DMS53 treated with DMSO at 0.1 percent for 48 hours (cell line): ENCODE measurements around the gene CPSF4.
"Not testable (repeated sequence)": the region's sequence is repeated elsewhere in the genome, so short reads cannot be mapped to it uniquely, and the experiment has no call there.

Experiments
- DNase-seq: peaks from one replicate; lab custom pipeline; 2025; ENCODE audit not compliant: unreplicated experiment; lab: John Stamatoyannopoulos, UW

The CPSF4 gene

DNA sequence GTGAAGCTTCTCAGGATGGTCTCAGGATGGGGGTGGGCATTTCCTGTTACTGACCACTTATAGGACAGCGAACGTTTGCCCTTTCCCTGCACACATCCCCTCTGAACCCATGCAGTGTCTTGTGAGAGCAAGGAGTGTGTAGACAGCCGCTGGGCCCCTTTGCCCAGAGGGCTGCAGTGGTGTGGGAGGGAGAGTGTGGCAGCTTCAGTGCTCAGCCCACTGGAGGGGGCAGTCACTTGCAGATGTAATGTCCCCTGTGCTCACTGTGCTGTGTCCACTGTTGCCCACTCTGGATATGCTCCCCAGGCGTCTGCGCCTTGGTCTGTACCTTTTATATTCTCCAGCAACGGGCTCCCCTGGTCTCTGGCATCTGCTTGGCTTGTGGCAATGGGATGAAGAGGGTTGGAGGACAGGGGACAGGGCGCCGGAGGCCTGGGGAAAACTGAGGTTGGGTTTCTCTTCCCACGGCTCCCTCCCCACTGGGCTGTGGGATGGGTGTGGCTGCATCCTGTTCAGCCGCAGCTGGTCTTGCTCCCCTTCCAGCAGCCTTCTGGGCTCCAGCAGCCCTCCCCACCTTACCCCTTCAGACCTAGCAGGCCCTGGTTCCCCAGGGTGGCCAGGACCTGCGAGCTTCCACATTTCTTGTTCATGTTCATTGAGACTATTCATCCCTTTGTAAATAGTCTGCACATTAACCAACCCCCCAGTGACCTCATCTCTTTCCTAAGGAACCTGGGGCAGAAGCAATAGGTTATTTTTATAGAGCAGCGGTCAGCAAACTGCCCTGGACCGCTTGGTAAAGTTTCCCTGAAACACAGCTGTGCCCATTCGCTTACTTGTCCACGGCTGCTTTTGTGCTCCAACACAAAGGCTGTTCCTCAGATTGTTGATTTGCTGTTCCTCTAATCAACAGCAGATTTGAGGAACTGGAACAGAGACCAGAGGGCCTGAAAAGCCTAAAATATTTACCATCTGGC lies 40.0 kb downstream of the CPSF4 start:
- DNase-seq = no peak

DNA sequence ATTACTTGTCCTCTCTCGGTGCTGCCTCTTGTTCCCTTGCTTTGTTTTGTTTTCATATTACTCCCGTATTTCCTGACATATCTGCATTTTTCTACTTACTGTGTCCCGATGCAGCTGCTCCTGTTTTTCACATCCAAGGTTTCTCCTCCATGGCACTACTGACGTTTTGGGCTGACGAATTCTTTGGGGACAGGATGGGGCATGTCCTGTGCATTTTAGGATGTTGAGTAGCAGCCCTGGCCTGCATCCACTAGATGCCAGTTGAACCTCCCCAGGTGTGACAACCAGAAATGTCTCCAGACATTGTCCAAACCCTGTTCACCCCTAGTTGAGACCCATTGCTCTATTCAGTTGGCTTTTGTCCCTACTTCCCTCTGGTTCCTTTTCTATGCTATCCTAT lies 46.4 kb downstream of the CPSF4 start:
- no peak for DNase-seq

GRCh38 chr7:99489235-99489634 lies 50.5 kb downstream of the CPSF4 start:
- DNase-seq = no peak

DNA sequence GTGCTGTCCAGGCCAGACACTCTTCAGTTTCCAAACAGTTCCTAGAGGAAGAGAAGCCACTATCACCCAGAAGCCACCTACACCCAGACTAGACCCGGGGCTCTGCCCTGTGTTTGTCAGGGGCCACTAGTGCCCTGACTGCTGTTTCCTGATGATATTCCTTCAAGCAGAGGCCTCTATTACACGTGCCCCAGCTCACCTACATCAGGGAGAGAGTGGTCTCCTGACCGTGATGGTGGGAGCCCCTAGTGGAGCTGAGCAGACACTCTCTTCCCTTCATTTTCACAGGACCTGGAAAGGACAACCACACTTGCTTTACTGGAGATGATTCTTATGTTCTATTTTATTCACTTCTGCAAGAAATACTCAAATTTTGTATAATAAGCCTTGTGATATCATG lies 52.1 kb downstream of the CPSF4 start:
- no peak for DNase-seq

DNA sequence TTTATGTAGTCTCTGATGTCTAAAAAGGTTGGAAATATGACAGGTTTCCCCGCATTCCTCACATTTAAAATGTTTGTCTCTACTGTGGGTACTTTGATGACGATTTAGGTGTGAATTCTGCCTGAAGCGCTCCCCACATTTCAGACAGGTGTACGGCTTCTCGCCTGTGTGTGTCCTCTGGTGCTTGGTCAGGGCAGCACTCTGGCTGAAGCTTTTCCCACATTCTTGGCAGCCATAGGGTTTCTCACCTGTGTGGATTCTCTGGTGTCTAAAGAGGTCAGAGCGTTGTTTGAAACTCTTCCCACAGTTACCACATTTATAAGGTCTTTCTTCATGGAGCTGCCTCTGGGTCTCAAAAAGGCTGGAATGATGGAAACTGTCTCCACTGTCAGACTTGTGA lies 55.1 kb downstream of the CPSF4 start:
- no peak for DNase-seq

DNA sequence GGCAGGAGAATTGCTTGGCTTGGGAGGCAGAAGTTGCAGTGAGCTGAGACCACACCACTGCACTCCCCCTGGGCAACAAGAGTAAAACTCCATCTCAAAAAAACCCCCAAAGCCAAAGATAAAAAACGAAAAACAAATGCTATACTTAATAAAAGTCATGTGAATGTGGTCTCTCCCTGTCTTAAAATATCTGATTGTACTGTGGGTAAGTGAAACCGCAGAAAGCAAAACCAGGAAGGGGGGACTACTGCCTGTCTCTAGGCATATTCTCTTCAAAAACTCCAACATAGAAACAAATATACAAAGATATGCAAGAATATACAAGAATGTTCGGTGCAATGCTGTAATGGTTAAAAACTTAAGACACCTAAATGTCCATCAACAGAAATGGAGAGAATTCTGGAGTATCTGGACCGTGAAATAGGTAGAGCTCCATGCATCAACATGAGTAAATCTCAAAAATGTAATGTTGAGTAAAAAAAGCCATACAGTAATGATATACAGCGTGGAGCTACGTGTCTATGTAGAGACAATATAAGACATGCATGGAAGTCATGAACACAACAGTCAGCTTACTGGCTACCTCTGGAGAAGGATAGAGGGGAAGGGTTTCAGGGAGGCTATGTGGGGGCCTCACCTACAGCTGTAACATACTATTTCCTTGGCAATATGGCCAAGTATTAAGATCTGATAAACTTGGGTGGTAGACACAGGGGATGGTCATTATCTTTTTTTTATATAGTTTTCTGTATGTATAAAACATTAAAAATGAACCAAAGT lies 59.2 kb downstream of the CPSF4 start:
- DNase-seq = no peak

DNA sequence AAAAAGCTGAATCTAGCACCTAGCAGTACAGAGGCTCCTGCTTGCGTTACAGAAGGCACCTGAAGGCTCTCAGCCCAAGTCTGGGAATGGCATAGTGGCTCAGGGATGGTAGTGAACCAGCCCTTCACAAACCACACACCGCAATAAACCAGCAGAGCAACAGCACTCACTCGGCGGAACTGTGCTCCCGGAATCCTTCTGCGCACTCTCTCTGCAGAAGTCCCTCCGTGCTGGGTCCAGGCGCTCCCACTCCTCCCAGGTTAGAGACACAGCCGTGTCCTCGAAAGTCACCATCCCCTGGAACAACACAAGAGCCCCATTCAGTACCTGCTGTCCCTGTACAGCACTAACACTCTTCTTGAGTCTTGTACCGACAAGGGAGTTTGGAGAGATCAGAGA lies 59.8 kb downstream of the CPSF4 start:
- DNase-seq = no peak

DNA sequence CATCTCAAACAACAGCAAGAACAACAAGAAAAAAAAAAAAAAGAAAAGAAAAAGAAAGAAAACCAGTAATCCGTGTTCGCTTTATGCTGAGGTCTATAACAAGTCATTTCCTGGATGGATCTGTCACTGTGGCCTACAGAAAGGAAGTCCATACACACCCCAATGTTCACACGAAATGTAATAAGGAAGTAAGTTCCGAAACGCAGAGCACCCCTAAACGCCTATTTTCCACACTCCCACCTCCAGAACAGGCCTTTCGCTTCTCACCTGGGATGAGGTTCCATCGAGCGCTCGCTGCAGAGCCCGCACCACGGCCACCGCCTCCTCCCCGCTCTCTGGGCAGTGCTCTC lies 60.6 kb downstream of the CPSF4 start:
- DNase-seq = no peak

- peak; percentile 90 for DNase-seq
These were observed 61.2 kb downstream of the CPSF4 start, which contains the start of gene ZNF394 for GRCh38 chr7:99499721-99500636. Gene ZNF394 (minus strand): TSS chr7:99500281. CDS start chr7:99500093, 188 bp downstream.

DNA sequence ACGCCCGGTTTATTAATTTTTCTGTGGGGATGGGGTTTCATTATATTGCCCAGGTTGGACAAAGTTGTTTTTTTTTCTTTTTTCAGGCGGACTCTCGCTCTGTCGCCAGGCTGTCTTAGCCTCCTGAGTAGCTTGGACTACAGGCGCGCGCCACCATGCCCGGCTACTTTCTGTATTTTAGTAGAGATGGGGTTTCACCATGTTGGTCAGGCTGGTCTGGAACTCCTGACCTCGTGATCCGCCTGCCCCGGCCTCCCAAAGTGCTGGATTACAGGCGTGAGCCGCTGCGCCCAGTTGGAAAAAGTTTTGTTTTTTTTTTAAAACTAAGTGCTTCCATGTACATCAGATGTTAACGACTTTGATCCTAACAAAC lies 61.9 kb downstream of the CPSF4 start:
- no peak for DNase-seq

- DNase-seq = not testable (repeated sequence)
These were observed 62.5 kb downstream of the CPSF4 start for GRCh38 chr7:99501236-99501635.

DNA sequence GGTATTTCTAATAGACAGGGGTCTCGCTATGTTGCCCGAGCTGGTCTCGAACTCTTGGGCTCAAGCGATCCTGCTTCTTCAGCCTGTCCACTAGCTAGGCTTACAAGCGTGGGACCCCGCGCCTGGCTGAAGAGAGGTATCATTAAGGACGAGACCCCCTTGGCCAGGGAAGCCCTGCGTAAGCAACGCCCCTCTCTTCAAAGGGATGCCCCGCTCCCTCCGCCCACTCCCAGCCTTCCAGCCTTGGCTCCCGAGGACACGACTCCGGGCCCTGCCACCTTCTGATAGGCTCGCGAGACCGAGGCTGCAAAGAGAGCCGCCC lies 65.5 kb downstream of the CPSF4 start:
- no peak for DNase-seq

- DNase-seq = peak; percentile 98
These were observed 66.0 kb downstream of the CPSF4 start, which contains the start of gene ZKSCAN5 for GRCh38 chr7:99504603-99505323. Gene ZKSCAN5 (plus strand): TSS chr7:99504662. CDS start chr7:99506045, 1,383 bp downstream.

DNA sequence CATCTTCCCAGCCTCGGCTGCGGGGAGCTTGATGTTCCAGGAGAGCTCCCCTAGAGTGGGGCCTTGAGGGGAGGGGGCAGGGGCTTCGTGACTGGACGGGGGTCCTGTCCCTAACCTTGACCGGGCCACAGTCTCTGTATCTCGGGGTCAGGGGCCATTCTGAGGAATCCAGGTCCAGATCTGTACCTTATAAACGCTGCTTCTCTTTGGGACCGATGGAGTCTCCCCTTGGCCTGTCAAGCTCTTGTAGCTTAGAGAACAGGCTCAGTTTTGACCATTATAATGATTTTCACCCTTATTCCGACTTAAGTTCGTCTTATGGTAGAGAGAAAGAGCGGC lies 66.5 kb downstream of the CPSF4 start:
- DNase-seq = no peak
